GM21515 (cell line): ENCODE data around the gene PDE9A.

Experiments used
- ATAC-seq: cut with Tn5 transposase; IDR thresholded peaks from one replicate; pipeline ENCODE4 v1.9.1; 2021; ENCODE audit not compliant: unreplicated experiment

The PDE9A gene

DNA sequence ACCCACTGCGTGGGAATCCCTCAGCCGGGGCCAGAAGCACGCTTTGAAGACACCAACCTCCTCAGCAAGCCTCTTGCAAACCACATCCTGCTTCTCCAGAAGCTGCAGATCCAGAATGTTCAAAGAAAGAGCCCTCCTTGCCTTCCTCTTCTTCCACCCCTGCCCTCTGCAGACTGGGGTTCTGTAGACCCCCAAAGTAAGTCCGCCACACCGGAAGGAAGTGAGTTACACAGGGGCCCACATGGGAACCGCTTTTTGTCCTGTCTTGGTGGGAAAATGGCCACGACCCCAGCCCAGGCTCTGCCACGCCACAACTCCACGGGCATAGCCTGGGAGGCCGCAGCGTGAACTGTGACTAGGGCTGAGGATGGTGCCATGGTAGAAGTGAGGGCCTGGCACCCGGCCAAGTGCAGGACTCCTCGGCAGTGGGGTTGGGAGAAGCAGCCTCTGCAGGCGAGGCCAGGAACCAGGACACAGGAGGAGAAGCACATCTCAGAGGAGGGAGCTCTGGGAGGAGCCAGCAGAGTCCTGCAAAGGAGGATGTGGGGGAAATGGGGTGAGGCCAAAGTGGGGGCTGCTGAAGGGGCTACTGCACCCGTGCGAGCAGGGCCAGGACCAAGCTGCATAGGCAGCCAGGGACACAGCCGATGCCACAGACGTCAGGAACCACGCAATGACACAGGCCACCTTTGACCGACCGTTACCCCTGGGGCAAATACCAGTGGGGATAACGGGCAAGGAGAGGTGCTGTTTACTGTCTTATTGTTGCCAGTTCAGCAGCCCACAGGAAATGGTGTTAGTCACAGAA is 30.9 kb downstream of the PDE9A start:
- no peak for ATAC-seq

DNA sequence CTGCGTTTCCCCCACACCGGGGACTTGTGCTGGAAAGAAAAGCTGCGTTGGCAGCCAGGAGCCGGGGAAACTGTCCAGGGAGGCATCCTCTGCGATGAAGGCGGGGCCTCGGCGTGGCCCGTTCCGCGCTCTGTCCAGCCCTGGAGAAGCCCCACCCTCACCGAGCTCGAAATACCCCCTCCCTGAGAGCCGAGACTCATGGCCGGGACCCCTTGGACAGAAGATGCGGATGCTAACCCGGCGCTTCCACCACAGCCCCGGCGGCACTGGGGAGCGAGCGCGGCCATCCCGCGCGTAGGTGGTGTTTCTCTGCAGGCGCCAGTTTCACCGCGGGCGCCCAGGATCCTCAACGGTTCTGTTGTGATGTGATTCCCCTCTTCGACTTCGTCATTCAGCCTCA is 31.6 kb downstream of the PDE9A start:
- no peak for ATAC-seq

DNA sequence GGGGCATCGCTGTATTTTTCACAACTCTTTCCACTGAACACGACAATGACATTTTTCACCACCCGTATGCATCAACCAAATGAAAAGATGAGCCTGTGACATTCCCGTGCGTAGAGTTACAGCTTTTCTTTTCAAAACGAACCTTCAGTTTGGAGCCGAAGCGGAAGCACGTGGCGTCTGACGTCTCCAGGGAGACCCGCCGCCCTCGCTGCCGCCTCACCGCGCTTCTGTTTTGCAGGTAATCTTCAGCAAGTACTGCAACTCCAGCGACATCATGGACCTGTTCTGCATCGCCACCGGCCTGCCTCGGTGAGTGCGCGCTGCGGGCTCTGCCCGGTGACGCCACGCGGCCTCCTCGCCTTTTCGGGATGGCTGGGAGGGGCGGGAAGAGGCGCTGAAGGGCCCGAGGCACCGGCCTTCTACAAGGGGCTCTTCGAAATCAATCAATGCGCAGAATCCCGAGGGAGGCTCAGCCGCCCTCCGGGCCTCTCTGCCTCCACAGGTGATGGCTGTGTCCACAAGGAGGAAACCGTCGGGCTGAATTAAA is 32.6 kb downstream of the PDE9A start:
- ATAC-seq, result no peak

DNA sequence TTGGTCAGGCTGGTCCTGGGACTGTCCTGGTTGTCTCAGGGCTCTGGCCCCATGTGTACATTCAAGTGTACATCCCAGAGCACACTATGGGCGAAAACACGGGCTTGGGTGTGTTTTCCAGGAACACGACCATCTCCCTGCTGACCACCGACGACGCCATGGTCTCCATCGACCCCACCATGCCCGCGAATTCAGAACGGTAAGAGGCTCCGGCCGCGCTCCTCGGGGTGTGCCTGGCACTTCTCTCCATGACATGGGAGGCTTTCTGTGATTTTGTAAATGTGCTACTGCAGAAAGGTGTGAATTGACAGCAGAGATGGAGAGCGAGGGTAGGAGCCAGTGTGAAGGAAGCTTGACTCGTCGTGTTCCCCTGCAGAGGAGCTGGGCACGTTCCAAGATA is 34.4 kb downstream of the PDE9A start:
- ATAC-seq, result no peak

DNA sequence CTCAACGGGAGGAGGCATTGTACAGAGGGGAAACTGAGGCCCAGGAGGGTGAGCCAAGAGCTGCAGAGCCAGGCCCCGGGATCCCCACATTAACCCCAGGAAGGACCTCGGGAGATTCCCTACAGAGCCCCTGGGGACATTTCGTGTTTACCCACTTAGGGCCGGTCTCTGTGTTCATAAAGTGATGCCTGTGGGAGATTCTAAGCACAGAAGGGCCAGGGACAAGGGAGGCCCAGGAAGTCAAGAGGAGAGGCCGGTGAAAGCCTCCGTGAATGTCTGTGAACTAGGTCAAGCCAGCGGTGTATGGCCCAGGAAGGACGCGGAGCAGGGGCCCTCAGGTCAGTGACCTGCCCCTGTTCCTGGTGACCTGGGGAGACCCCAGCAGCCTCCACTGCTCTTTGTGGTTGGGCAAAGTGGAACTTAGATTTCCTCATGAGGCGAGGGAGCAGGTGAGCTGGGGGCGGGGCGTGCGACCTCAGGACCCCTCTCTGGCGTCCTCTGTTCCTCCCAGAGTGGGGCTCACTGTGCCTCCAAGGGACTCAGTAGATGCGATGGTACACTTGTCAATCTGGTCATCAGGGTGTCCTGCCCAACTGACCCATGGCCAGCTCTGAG is 34.9 kb downstream of the PDE9A start:
- no peak for ATAC-seq

DNA sequence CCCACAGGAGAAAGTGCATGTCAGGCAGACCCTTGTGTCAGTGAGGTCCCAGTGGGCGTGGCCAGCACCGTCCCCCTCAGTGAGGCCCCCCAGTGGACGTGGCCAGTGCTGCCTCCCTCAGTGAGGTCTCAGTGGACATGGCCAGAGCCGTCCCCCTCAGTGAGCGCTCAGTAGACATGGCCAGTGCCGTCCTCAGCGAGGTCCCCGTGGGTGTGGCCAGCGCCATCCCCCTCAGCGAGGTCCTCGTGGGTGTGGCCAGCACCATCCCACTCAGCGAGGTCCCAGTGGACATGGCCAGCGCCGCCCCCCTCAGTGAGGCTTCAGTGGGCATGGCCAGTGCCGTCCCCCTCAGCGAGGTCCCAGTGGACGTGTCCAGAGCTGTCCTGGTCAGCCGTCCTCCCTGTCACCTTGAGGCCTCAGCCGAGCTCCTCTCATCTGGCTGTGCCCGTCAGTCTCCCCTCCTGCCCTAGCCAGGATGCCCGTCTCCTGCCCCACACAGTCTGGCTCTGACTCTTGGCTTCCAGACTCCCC is 35.5 kb downstream of the PDE9A start:
- ATAC-seq, result no peak

DNA sequence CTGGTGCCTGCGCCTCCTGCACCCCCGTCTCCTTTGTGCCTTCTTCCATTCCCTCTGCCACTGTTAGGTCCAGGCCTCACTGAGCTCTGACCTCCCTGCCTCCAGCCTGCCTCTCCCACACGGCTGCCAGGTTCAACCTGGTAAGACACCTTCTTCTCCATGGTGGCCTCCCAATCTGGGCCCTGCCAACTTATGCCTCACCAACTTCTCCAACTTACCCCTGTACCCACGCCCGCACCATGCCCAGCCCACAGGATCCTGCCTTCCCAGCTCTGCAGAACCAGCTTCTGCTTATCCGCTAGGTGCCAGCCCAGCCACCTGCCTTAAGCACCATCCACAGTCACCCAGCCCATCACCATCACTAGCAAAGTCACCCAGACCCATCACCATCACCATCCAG is 37.2 kb downstream of the PDE9A start:
- ATAC-seq, result no peak

DNA sequence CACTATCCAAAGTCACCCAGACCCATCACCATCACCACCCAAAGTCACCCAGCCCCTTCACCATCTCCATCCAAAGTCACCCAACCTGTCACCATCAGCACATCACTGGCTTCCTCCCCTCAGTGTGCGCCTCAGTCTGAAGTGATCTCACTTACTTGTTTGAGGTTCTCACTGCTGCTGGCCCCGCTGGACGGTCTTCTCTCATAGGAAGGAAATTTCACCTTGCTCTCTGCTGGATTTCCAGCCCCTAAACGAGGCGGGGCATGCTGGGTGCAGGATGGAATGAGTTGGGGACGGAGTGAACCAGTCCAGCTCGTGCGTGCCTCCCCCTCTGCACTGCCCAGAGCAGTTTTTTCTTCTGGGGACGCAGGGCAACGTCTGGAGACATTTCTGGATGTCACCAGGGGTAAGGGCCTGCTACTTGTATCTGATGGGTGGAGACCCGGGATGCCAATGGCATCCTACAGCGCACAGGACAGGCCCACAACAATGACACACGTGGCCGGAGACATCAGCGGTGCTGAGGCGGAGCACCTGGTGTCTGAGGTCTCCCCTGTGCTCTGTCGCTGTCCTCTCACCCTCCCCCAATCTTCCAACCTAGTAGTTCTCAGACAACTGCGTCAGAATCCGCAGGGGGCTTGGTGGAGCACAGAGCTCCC is 38.6 kb downstream of the PDE9A start:
- no peak for ATAC-seq

DNA sequence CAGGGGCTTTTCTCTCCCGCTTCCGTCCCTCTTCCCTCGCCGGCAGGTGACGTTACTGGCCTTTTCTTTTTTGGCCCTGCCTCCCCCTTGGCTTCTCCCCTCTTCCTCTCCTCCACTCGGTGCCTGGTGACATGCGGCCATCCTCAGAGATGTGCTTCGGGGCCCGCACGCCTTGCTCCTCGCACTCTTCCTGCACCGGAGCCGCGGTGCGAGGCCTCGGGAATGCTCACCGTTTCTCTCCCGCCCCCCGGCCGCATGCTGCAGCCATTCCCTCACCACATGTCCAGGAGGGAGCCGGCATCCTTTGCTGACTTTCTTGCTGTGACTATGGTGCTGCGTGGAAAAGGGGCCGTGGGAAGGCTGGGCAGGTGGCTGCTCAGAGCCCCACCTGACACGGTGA is 39.3 kb downstream of the PDE9A start:
- no peak for ATAC-seq

DNA sequence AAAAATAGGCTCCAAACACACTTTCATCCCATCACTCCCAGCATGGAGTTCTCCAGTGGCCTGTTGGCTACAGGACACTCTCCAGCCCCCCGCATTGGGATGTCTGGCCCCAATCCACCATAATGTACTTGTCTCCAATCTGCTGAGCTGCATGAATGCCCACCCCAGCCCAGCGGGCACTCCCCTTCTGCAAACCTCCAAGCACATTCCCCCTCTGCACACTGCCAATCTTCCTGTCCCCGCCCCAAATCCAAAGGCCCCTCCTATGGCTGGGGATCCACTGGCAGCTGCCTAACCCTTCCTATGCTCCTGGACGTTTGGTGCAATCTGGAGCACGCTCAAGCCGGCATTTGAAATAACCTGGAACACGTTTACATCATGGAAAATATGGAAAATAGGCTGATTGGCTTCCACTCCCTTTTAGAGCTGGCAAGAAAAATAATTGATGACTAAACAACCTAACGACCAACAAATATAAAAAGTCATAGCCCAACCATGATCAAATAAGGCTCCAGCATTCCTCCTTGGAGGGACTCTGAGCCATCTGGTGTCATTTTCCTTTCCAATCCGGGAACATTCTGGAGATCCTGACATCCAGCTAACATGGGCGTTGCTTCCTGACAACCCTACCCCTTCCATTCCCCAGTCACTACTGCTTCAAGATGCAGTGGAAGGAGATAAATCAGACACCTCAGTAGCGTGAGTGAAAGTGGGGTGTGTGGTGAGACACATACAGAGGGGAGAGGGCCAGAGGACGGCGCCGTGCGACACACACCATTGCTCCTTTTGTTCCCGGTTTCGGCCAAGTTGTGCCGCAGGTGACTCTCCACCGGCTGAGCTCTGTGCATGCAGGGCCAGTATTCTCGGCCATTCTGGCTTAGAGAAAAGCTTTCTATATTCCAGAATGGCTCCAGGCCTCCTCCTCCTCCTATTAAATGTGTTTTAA is 41.6 kb downstream of the PDE9A start:
- no peak for ATAC-seq

DNA sequence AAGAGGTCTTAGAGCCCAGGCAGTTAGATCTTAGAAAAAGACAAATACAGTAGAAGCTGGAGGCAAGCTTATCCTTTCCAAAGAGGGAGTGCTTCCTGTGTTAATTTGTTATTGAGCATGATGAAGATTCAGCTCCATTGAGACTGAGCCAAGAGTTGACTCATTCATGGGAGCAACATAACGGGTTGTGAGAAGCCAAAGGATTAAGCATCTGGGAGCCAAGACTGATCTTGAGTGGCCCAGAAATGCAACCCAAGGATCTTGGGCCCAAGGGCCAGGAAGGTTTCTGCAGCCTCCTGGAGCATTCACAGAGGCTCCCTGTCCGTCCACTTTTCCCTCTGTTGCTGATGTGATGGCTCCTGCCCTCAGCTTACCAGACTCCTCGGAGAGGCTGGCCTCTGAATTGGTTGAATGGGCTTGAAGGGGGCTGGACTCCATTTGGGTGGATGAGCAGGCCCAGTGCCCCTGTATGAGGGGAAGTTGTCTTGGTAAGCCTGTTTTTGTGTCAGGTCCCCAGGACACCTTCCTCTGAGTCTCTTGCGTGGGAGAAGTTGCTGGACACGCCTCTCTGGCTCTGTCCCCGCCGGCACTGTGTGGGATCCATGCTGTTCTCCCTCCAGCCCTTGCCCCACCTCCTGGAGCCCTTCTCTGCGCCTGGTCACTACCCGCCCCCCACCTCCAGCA is 42.4 kb downstream of the PDE9A start:
- no peak for ATAC-seq

DNA sequence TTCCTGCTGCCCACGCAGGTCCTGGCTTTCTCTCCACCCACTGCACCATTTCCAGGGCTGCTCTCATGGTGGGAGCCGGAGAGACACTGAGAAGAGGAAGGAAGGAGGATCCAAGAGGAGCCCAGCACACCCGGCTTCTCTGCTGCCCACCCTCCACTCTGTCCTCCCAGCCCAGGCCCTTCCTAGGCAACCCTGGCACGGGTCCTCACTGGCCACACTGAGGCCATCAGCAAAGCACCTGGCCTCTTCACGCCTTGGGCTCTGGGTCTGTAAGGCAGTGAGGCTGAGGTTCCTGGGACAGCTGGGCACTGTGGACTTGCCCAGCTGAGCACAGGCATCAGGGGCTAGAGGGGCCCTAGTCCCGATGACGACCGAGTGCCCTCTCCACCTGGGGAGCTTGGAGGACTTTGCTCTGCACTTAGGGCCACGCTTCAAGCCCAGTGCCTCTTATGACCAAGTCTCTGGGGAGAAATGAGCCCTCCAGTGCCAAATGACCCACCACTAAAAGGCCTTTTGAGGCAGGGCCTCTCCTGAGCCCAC is 43.1 kb downstream of the PDE9A start:
- ATAC-seq, result no peak

DNA sequence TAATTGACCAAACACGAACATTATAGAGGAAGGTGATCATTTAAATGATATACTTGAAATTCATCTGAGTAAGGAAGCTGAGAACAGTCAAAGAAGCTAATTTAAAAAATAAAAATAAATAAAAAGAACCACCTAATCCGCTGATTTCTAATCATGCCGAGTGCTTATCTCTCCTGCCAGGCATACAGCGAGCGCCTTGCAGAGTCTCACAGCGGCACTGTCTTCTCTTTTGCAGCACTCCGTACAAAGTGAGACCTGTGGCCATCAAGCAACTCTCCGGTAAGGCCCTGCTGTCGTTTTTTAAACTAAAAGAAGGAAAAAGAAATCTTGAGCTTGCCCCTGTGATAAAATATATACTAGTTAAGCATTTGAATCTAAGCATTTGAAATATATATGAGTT is 45.3 kb downstream of the PDE9A start:
- no peak for ATAC-seq

DNA sequence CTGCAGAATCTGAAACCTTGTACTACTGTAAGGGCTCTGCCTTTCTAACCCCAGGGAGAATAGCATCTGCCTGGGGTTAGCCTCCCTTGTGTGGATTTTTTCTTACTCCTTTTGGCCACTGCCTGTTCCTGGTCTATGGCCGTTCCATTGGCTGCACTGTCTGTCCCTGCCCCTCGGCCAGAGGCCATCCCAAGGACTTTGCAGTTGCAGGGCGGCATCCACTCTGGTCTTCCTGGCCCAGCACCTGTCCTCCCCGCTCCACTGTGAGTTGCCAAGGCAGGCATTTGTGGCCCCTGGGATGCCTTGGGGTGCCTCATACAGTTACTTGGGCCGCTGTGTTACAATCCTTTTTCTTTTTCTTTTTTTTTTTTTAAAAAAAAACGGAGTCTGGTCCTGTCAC is 45.8 kb downstream of the PDE9A start:
- ATAC-seq, result no peak

DNA sequence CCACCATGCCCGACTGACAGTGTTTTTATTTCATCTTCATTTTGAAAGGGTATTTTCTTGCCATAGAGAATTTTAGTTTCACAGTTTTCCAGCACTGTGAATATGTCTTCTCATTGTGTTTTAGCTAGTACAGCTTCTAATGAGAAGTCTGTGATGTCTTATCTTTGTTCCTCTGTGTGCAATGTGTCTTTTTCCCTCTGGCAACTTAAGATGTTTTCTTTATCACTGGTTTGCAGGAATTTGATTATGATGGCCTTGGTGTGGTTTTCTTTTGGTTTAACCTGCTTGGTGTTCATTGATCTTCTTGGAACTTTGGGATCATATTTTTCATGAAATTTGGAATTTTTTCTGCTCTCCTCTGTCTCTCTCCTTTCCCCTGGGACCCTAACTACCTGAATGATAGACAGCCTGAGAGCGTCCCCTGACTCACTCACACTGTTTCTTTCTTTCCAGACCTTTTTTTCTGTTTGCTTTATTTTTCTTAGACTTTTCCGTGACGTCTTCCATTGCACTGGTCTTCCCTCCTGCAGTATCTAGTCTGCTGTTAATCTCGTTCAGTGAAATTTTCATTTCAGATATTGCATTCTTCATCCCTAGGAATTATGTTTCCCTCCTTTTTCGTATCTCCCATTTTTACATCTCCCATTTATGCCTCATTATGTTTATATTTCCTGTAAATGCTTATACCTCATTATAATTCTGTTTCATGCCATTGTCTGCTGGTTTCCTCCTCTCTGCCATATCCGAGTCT is 48.5 kb downstream of the PDE9A start:
- no peak for ATAC-seq

DNA sequence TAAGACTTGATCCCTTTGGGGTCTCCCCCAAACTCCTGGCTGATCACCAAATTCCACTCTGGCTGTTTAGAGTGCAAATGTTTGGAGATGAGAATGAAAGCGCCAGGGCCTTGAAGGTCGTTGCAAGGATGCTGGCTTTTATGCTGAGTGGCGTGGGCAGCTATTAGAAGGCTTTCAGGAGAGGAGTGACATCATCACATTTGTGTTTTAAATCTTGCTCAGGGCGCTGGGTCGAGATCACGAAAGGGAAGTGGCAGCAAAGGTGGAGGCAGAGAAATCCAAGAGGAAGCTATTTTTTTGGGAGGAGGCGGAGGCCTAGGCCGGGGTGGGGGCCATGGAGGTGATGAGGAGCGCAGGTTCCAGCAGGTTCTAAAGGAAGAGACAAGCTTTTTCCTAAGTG is 49.3 kb downstream of the PDE9A start:
- no peak for ATAC-seq

DNA sequence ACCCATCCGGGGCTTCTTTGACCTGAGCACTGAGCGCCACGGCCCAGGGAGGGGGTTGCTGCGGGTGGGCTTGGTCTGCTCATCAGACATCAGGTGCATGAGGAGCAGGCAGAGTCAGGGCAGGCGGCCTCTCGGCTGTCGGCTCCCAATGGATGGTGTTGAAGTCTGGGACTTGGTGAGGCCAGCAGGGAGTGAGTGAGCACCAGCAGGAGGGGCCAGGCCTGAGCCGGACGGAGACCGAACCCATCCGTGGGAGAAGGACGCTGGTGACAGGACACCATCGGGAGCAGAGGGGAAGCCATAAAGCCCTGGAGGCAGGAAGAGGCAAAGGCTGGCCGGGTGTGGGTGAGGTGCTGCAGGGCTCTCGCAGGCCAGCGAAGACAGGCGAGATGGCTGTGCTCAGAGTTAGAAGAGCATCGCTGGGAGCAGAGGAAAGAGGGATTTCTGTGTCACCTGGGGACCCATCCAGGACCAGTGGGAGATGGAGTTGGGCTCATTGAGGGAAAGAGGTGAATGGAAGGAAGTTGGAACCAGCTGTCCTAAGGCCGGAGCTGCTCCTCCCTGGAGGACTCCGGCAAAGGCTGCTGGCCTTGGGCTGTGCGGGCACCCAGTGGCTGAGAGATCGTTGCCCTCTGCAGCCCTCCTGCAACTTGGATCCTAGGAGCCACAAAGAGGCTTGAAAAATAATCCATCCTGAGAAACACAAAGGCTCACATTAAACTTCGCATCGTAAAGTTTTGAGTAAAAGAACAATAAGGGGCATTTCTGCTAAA is 49.9 kb downstream of the PDE9A start:
- no peak for ATAC-seq

DNA sequence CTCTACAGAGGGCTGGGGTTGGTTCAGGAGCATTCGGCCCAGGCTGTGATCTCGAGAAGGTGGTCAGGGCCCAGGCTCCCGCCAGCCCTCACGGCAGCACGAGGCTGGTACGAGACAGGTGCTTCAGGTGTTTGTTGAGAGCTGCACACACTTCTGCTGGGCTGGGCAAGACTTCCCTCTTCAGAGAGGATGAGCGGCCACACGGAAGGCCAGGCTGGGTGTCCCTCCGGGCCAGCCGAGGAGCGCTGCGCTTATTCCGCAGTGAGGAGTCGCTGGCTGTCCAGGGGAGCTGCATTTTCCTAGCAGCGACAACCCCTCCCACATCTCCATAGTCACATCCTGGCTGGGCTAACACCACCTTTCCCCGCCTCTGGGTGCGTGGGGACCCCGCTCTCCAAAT is 50.5 kb downstream of the PDE9A start:
- no peak for ATAC-seq
